Measurements from ENCODE around the gene KMT2A. TPM values are rescaled to one million over a fixed set of nuclear protein-coding genes. Genes with fewer than 3 reads are reported as not detected.
A peak's percentile ranks its signal among the peaks of the same experiment; 100 is the strongest.

The KMT2A gene
- total RNA-seq, 2 donors from 2014 or later: 76.9 to 78.8 TPM

- Mint-ChIP-seq H3K9me3 (no peaks in the 10 kb centered on the region), H3K27ac (peak overlapping the region; percentile 93), H3K27me3 (ENCODE audit: insufficient read depth) (peaks cover 24% of the 10 kb centered on the region), H3K4me3 (peak overlapping the region; percentile 93), H3K36me3 (ENCODE audit: low read depth) (peaks cover 13% of the 10 kb centered on the region), H3K4me1 (peaks cover 28% of the 10 kb centered on the region)
- Histone ChIP-seq H3K27me3 (ENCODE audit: control insufficient read depth, insufficient read depth, low read length, poor library complexity, severe bottlenecking) (peaks cover 6% of the 10 kb centered on the region), H3K4me1 (ENCODE audit: control insufficient read depth, insufficient read depth, low read length) (no peaks in the 10 kb centered on the region), H3K36me3 (ENCODE audit: control insufficient read depth, insufficient read depth, low read length) (peaks cover 9% of the 10 kb centered on the region), H3K4me3 (ENCODE audit: low read length) (peak overlapping the region; percentile 96), H3K9ac (ENCODE audit: extremely low read depth, low read length, poor library complexity, severe bottlenecking) (peak overlapping the region; percentile 42), H3K9me3 (ENCODE audit: control insufficient read depth, low read length) (no peaks in the 10 kb centered on the region), H3K27ac (ENCODE audit: low read depth, low read length) (peak overlapping the region; percentile 95)
- TF ChIP-seq CTCF (conservative IDR thresholded peaks at IDR 0.05): no peak
- 0 to 2% methylated on average over 10 to 34 of the region's 34 CpGs for WGBS, 2 experiments (ENCODE audit: insufficient coverage in 1 of 2, insufficient read length in 1 of 2)
- DNase-seq: peak; percentile 92
Measured at GRCh38 chr11:118435290-118435892, 901 bp upstream of the KMT2A start.

GRCh38 chr11:118436639-118437207 is 431 bp downstream of the KMT2A start:
- peak overlapping the region; percentile 96 for H3K27ac Mint-ChIP-seq
- no peaks in the 10 kb centered on the region for H3K9me3 ChIP-seq (ENCODE audit: control insufficient read depth, low read length)
- peaks cover 6% of the 10 kb centered on the region for H3K27me3 ChIP-seq (ENCODE audit: control insufficient read depth, insufficient read depth, low read length, poor library complexity, severe bottlenecking)
- 0% methylated on average over 10 to 55 of the region's 55 CpGs for WGBS, 2 experiments (ENCODE audit: insufficient coverage in 1 of 2, insufficient read length in 1 of 2)
- peaks cover 21% of the 10 kb centered on the region for H3K27me3 Mint-ChIP-seq (ENCODE audit: insufficient read depth)
- H3K4me3 Mint-ChIP-seq: peak overlapping the region; percentile 93
- no peak for TF ChIP-seq CTCF (conservative IDR thresholded peaks at IDR 0.05)
- H3K4me1 ChIP-seq (ENCODE audit: control insufficient read depth, insufficient read depth, low read length): peaks cover 2% of the 10 kb centered on the region
- peak overlapping the region; percentile 87 for H3K27ac ChIP-seq (ENCODE audit: low read depth, low read length)
- H3K9me3 Mint-ChIP-seq: no peaks in the 10 kb centered on the region
- H3K36me3 Mint-ChIP-seq (ENCODE audit: low read depth): peaks cover 19% of the 10 kb centered on the region
- H3K4me3 ChIP-seq (ENCODE audit: low read length): peak overlapping the region; percentile 89
- H3K9ac ChIP-seq (ENCODE audit: extremely low read depth, low read length, poor library complexity, severe bottlenecking): peak overlapping the region; percentile 70
- DNase-seq: peak; percentile 73
- H3K4me1 Mint-ChIP-seq: peaks cover 39% of the 10 kb centered on the region
- H3K36me3 ChIP-seq (ENCODE audit: control insufficient read depth, insufficient read depth, low read length): peaks cover 18% of the 10 kb centered on the region

GRCh38 chr11:118437208-118438125 is 1.2 kb downstream of the KMT2A start:
- Mint-ChIP-seq H3K4me1 (peaks cover 45% of the 10 kb centered on the region), H3K27me3 (ENCODE audit: insufficient read depth) (peaks cover 16% of the 10 kb centered on the region), H3K36me3 (ENCODE audit: low read depth) (peaks cover 19% of the 10 kb centered on the region), H3K9me3 (no peaks in the 10 kb centered on the region), H3K27ac (peak overlapping the region; percentile 96), H3K4me3 (peak overlapping the region; percentile 93)
- Histone ChIP-seq H3K27me3 (ENCODE audit: control insufficient read depth, insufficient read depth, low read length, poor library complexity, severe bottlenecking) (peaks cover 6% of the 10 kb centered on the region), H3K9ac (ENCODE audit: extremely low read depth, low read length, poor library complexity, severe bottlenecking) (peak overlapping the region; percentile 70), H3K27ac (ENCODE audit: low read depth, low read length) (peak overlapping the region; percentile 87), H3K4me3 (ENCODE audit: low read length) (peak overlapping the region; percentile 89), H3K4me1 (ENCODE audit: control insufficient read depth, insufficient read depth, low read length) (peaks cover 9% of the 10 kb centered on the region), H3K9me3 (ENCODE audit: control insufficient read depth, low read length) (no peaks in the 10 kb centered on the region), H3K36me3 (ENCODE audit: control insufficient read depth, insufficient read depth, low read length) (peaks cover 18% of the 10 kb centered on the region)
- peak; percentile 87 for DNase-seq
- 0% methylated on average over 5 to 26 of the region's 28 CpGs for WGBS, 2 experiments (ENCODE audit: insufficient coverage in 1 of 2, insufficient read length in 1 of 2)
- TF ChIP-seq CTCF (conservative IDR thresholded peaks at IDR 0.05): no peak
